ENCODE data around the gene XCR1.
"Not testable (repeated sequence)": the region's sequence is repeated elsewhere in the genome, so short reads cannot be mapped to it uniquely, and the experiment has no call there.

The XCR1 gene, protein sequence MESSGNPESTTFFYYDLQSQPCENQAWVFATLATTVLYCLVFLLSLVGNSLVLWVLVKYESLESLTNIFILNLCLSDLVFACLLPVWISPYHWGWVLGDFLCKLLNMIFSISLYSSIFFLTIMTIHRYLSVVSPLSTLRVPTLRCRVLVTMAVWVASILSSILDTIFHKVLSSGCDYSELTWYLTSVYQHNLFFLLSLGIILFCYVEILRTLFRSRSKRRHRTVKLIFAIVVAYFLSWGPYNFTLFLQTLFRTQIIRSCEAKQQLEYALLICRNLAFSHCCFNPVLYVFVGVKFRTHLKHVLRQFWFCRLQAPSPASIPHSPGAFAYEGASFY

DNA sequence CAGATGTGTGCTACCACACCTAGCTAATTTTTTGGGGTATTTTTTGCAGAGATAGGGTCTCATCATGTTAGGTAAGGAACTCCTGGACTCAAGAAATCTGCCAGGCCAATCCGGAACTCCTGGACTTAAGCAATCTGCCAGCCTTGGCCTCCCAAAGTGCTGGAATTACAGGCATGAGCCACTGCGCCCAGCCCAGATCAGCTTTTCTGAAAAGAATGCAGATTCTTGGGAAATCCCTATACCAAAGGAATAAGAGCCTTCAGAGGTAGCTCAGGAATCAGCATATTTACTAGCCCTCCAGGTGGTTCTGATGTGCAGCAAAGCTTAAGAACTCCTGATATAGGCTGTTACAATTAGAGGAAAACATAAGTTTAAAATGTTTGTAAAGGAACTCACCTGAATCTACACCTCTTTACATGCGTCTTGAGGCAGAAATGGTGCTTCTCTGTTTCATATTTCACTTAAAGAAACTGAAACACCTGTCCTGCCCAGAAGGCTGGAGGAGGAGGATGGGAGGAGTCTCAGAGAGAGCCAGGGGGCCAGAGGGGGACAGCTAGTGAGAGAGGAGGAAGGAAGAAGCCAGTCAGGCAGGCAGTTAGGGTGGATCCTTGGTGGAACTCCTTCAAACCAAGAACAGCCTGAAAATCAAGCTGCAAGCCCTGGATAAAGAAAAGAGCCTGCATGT, at the start of gene XCR1:
TSS of gene XCR1 (minus strand) at position 463 of the 685 bp plus-strand sequence. CDS start 5,536 bp downstream, outside the sequence.
- in situ Hi-C loops (cut with HindIII; ENCODE audit: low sequenced_read_pairs) = no loop called here

DNA sequence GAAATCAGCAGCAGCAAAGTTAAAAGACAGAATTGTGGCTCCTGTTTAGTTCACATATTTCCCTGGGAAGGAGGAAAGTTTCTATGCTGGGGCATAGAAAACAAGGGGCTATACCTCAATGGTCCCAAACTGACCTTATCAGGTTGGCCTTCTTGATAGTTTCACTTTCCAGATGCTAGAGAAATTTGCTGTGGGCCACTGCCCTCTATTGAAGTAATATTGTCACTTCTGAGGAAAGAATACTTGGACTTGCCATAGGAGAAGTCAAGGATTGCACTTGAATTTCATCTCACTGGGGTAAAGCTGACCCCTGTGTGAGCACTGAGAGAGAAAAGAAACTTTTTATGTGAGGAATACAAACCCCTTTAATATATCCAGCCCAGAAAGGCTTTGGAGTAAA, 49.3 kb upstream of the XCR1 start:
- in situ Hi-C loops (cut with HindIII; ENCODE audit: low sequenced_read_pairs) = loop anchor here (25.0 kb wide), 1 partner anchor 286 kb away; the partner anchor contains the start of genes CCR2 and CCR5

DNA sequence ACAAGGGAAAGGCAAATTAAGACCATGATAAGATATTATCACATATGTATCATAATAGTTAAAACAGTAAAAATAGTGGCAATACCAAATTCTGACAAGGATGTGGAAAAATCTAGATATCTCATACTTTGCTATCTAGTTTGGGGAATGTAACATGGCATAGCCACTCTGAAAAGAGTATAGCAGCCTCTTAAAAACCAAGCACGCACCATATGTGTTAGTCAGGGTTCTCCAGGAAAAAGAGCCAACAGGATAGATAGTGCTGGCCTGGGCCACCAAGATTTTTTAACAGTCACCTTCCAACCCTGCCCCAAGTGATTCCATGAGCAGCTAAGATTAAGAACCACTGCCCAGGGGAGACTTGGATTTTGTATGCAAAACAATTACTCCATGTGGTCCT, 48.5 kb upstream of the XCR1 start:
- in situ Hi-C loops (cut with HindIII; ENCODE audit: low sequenced_read_pairs) = loop anchor here (25.0 kb wide), 1 partner anchor 286 kb away; the partner anchor contains the start of genes CCR2 and CCR5

DNA sequence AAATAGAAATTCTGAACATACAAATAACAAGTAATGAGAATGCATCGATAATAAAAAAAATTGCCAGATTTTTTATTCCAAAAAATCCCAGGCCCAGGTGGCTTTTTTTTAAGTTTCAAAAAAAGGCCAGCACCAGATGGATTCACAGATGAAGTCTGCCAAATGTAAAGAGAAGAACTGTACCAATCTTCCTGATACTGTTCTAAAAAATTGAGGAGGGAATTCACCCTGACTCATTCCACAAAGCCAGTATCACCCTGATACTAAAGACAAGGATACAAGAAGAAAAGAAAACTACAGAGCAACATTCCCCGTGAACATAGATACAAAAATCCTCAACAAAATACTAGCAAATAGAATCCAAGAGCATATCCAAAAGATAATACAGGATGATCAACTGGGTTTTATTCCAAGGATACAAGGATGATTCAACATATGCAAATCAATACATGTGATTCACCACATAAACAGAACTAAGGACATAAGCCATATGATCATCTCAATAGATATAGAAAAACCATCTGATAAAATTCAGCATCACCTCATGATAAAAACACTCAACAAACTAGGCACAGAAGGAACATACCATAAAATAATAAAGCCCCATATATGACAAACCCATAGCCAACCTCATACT, 44.1 kb upstream of the XCR1 start:
- in situ Hi-C loops (cut with HindIII; ENCODE audit: low sequenced_read_pairs) = no loop called here

DNA sequence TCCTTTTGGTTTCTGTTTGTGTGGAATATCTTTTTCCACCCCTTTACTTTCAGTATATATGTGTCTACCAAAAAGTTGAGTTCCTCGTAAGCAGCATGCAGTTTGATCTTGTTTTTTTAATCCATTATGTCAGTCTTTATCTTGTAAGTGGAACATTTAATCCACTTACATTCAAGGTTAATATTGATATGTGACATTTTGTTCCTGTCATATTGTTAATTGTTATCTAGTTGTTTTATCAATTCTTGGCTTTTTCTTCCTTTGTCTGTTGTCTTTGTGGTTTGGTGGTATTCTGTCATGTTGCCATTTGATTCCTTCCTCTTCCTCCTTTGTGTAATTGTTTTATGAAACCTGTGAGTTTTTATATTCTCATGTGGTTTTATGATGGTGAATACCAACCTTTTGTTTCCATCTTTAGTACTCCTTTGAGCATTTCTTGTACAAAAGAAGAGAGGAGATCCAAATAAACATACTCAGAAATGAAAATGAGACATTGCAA, 43.4 kb upstream of the XCR1 start:
- in situ Hi-C loops (cut with HindIII; ENCODE audit: low sequenced_read_pairs) = no loop called here

DNA sequence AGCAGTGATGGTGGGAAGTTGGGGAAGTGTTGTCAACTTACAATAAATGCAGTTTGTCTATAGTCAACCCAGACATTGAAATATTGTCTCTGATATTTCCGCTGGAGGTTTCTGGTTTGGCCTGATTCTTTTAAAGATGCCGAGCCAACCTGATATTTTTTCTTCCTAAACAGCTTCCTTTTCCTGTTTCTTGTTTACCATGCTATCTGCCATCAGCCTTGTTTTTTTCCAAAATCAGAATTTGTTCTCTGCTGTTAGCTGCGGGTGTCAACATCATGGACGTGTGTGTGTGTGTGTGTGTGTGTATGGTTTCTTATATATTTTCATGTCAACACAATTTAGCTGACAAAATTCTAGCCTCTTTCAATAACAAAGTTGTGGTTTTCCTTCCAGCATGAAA, 41.2 kb upstream of the XCR1 start:
- in situ Hi-C loops (cut with HindIII; ENCODE audit: low sequenced_read_pairs) = no loop called here

DNA sequence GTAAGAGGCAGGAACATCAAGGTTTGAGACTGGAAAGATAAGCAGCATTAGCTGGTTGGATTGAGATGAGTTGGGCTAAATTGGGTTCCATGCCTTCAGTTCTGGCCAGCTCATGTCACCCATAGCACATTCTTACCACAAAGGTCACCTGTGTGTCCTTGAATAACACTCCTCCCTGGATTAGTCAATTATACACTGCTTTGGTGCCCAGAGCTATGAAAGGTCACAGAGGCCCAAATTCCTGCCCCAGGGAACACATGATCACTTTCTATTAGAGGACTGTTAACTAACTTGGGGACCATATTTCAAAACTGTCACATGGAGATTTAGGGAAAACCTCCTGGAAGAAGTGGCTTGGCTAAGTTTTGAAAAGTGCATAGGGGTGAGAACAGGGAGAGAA, 40.1 kb upstream of the XCR1 start:
- in situ Hi-C loops (cut with HindIII; ENCODE audit: low sequenced_read_pairs) = no loop called here

DNA sequence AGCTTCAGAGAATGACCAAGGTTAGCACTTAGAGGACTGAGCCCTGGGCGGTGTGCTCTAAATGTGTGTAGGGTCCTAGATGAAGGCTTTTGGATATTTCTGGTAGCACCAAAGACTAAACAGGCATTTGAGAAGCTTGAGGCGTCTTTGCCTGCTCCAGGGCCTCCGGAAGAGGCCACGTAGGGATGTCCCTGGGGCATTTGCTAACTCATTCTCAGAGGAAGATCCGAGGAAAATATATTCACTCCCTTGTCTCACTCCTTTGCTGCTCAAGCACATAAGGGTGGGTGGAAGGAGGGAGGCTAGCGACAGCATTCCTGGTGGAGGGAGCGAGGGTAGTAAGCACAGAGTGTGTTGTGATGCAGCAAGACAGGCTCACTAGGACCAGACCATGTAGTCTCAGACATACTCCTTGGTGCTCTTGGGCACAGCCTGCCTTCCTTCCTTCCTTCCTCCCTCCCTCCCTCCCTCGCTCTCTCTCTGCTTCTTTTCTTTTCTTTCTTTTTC, 38.5 kb upstream of the XCR1 start:
- in situ Hi-C loops (cut with HindIII; ENCODE audit: low sequenced_read_pairs) = no loop called here

DNA sequence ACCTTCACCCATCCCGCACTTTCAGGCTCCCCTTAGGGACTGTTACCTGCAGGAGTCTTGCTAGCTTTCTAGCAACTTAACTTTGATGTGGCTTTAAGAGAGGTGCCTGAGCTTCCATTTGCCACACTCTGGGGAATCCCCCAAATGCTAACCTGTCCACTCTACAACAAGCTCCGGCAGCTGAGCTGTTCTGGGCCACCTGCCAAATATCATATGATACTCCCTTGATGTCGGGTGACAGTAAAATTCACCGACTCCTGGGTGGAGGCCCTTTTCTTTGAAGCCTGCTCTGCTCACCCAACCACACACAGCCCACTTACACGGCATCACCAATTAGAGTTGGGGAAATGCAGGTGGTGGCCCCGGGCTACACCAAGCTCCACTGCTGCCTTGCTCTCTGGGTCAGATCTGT, 38.0 kb upstream of the XCR1 start:
- in situ Hi-C loops (cut with HindIII; ENCODE audit: low sequenced_read_pairs) = no loop called here

DNA sequence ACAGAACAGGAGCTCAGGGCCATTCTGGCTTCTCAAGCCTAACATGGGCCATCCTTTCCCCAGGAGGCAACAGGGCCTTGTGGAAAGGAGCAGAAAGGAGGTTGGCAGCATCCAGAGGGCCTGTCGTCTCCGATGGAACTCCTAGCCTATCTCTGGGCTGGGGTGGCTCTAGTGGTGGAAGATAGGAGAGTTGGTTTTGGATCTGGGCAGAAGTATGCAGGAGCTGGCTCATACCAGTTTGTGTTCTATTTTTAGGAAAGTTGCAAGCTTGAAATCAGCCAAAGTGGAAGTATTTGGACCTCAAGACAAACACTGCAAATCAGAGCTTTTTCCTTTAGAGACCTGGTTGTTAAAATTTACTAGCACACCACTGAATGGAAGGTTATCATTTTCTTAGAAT, 35.4 kb upstream of the XCR1 start:
- in situ Hi-C loops (cut with HindIII; ENCODE audit: low sequenced_read_pairs) = no loop called here

DNA sequence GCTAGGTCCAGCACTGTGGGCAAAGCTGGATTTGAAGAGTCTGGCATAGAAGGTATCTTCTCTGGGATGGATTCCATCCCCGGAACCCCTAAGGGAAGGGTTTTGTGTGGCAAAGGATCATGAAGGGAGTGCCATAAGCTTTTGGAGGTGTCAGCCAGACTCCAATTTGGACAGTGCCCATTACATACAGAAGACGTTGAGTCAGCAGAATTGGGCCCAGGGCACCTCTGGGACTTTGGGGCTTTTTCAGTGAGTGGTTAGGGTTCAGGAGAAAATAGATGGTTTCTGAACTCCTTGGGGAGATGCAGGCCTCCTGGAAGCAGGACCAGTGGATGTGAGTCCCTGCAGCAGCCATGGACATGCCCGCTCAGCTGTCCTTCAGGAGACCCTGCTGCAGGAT, 34.6 kb upstream of the XCR1 start:
- in situ Hi-C loops (cut with HindIII; ENCODE audit: low sequenced_read_pairs) = no loop called here

DNA sequence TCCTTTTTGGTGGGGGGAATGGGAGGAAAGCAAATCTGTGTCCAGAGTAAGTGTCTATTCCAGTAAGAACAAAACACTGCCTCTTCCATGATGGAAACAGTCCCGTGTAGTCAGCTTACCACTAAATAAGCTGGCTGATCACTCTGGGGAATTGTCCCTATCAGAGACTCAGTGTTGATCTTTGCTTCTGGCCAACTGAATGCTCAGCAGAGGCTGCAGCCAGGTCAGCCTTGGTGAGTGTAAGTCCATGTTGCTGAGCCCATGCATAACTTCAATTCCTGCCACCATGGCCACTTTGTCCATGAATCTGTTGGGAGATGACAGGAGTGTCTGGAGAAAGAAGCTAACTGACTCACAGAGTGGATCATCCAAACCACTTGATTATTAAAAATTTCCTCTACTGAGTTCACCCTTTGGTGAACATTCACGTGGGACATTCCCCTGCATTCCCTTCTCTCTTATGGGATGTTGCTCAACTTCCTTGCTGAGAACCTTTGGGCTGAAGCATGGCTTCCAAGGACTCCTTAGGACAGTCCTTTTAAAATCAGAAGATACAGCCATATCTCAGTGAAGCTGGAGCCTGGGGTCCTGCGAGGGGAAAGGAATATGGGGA, 33.9 kb upstream of the XCR1 start:
- in situ Hi-C loops (cut with HindIII; ENCODE audit: low sequenced_read_pairs) = no loop called here

DNA sequence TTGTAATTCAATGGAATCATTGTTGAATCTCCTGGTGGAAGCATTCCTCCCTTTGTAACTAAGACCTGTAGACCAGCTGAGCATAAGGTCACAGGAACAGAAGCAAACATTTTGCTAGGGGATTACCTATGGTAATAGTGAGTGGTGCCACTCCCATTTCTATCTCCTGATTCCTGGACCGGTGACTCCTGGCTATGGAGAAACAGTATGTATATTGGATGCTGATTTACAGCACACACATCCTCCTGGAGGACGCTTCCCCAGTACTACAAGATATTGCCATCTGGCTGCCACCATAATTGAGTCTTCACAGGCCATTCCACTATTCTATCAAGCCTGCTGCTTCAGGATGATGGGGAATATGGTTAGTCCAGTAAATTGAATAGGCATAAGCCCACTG, 33.3 kb upstream of the XCR1 start:
- in situ Hi-C loops (cut with HindIII; ENCODE audit: low sequenced_read_pairs) = no loop called here

DNA sequence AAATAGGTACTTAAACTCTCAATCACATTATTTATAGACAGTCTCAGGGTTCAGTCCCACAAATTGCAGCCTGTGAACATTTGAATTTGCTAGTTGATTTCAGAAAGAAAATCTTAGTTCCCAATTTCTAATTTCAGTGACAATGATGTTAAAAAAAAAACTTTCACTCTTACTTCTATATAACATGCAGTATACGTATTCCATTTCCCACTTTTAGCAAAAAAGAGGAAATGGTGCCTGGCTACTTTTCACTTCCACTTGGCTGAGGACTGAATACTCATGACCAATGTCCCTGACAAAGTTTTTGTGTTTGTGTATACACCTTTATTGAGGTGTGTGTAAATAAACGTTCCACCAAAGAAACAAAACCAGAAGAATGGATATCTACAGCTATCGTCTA, 32.1 kb upstream of the XCR1 start:
- in situ Hi-C loops (cut with HindIII; ENCODE audit: low sequenced_read_pairs) = no loop called here

DNA sequence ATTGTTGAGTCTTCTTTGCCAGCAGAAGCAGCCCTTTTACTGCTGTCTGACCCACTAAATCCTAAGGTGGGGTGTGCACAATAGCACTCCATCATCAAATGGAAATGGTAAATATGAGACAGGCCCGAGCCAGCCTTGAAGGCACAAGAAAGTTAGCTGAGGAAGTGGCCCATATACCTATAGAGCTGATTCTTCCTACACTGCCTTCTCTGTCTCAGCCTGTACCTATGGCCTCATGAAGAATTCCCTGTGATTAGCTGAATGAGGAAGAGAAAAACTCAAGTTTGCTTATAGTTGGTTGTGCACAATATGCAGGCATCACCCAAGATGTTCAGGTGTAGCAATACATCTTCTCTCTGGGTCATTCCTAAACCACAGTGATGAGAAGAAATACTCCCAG, 31.7 kb upstream of the XCR1 start:
- in situ Hi-C loops (cut with HindIII; ENCODE audit: low sequenced_read_pairs) = no loop called here

DNA sequence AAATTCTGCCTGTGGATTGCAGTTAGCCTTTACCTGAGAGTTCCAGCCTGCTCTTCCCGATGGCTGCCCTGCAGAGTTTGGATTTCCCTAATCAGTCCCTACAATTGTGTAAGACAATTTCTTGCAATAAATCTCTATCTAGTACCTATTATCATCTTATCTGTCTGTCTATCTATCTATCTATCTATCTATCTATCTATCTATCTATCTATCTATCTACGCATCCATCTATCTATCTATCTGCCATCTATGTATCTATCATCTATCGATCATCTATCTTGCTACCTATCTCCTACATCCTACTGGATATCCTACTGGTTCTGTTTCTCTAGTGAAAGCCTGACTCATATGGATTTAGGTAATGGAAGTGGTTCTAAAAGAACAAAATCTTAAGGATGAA, 30.4 kb upstream of the XCR1 start:
- in situ Hi-C loops (cut with HindIII; ENCODE audit: low sequenced_read_pairs) = no loop called here

DNA sequence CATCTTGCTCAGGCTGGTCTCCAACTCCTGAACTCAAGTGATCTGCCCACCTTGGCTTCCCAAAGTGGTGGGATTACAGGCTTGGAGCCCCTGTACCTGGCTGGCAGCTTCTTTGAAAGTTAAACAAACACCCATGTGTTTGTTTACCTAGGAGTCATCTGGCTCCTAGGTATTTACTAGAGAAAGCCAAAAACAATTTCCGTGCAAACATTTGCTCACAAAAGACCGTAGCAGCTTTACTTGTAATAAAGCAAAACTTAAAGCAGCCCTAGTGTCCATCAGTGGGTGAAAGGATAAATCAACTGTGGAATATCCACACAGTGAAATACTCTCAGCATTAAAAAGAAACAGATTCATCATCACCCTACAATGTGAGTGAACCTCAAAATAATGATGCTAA, 29.4 kb upstream of the XCR1 start:
- in situ Hi-C loops (cut with HindIII; ENCODE audit: low sequenced_read_pairs) = no loop called here

DNA sequence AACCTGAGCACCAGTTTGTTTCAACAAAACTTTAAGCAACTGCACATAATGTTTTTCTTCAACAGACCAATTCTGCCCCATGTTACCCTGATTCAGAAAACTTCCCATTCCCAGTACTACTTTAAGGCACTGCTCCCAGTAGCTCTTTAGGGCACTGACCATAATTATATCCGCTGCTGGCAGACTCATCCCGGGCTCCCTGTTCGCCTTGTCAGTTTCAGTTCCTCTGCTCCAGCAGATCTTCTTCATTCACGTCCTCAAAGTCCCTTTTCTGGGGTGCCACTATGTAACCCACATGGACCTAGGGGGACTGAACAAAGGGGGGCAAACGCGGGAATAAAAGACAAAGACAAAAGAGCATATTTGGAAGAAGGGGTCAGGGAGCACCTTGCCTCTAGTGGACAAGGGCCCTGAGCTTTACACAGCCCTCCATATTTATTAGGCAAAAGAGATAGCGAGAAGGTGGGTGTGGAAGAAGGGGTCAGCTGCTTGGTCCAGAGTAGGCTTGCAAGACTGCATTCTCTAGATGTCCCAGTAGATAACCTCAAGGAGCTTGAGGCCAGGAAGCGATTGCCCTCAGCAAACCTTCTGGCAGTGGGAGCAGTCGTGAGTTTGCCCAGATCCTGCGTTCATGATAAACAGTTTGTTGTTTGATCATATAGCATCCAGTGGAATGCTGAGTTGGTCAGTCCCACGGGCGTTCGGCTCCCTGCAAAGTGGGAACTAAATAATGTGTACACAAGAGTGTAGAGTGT, 26.7 kb upstream of the XCR1 start:
- in situ Hi-C loops (cut with HindIII; ENCODE audit: low sequenced_read_pairs) = not testable (repeated sequence)

DNA sequence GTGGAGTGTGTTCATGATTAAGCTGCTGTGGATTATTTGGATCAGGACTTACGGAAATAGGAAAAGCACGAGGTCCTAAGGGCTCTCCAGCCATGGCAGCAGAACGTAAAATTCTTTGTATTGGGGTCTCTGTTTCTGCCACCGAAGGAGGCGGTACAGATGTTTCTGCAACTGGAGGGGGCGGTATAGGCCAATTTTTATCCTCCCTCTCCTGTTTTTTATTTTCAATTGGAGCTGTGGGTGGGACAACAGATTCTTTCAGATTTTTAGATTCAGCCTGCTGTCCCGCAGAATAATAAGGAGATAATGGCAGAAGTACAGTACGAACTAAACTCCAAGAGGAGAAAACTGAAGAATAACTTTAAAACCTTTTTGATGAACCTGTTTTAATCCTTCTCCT, 26.0 kb upstream of the XCR1 start:
- in situ Hi-C loops (cut with HindIII; ENCODE audit: low sequenced_read_pairs) = not testable (repeated sequence)

DNA sequence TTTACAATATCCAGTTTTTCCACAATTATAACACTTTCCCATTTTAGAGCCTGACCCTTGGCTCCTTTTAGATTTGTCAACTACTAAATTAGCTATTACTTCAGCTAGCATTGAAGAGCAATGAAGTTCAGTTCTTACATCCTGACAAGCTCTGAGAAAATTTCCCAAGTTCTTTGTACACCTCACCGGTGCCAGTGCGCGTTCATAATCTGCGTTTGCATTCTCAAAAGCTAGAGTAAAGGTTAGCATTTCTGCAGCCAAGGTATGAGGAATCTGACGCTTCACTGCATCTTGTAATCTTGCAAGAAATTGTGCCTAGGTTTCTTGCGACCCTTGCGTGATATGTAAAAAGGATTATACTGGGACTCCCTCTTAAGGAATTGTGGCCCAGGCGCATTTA, 25.2 kb upstream of the XCR1 start:
- in situ Hi-C loops (cut with HindIII; ENCODE audit: low sequenced_read_pairs) = no loop called here

Measured in endothelial cell of hepatic sinusoid (primary cell).